Bronchial epithelial cell (primary cell): ENCODE measurements around the gene HES6. TPM values are rescaled to one million over a fixed set of nuclear protein-coding genes. Genes with fewer than 3 reads are reported as not detected.

Source experiments
- DNase-seq: peaks from one replicate; pipeline ENCODE4 v3.0.0-alpha.2; 2010; ENCODE audit warnings: low read depth
- FAIRE-seq: peaks from 2 replicates; lab custom pipeline; 2011; peaks lifted over from hg19 to GRCh38; lab: Jason Lieb, UNC
- H3K27me3 ChIP-seq: 2 replicates; pipeline ENCODE4 v1.5.1; 2011; ENCODE audit warnings: low read length; ENCODE audit not compliant: control insufficient read depth, insufficient read depth
- H3K36me3 ChIP-seq: 2 replicates; pipeline ENCODE4 v1.5.1; 2011; ENCODE audit warnings: low read length; ENCODE audit not compliant: control insufficient read depth, insufficient read depth
- H3K4me3 ChIP-seq: 2 replicates; pipeline ENCODE4 v1.5.1; 2011; ENCODE audit warnings: mild to moderate bottlenecking, low read depth, low read length, control low read depth
- CTCF ChIP-seq: IDR thresholded peaks from 2 replicates; pipeline ENCODE4 v1.5.1; 2011; ENCODE audit warnings: mild to moderate bottlenecking, moderate library complexity, low read length, control low read depth, inconsistent platforms; ENCODE audit not compliant: insufficient read depth, severe bottlenecking
- total RNA-seq: library from RNA; depleted of rRNA; stranded (reverse); fragments of >200 nt; gene quantifications from 2 replicates; pipeline ENCODE4 v1.2.1, GENCODE V29; 2014

The HES6 gene
- total RNA-seq, 1 donor from 2014 or later: 36.1 TPM

GRCh38 chr2:238286987-238287736 is 47.3 kb upstream of the HES6 start:
- Histone ChIP-seq H3K4me3 (peak overlapping the region; percentile 89), H3K36me3 (peaks cover 2% of the 10 kb centered on the region), H3K27me3 (no peaks in the 10 kb centered on the region)
- TF ChIP-seq CTCF: no peak
- DNase-seq (peak; percentile 8), FAIRE-seq (no peak)

- H3K27me3 ChIP-seq: no peaks in the 10 kb centered on the region
- H3K4me3 ChIP-seq: peak overlapping the region; percentile 89
- DNase-seq (peak; percentile 88), FAIRE-seq (no peak)
- H3K36me3 ChIP-seq: peaks cover 2% of the 10 kb centered on the region
- no peak for TF ChIP-seq CTCF
These were observed 46.7 kb upstream of the HES6 start for GRCh38 chr2:238286551-238286950.

GRCh38 chr2:238286095-238286494 is 46.3 kb upstream of the HES6 start:
- Histone ChIP-seq H3K4me3 (peak overlapping the region; percentile 6), H3K36me3 (peaks cover 2% of the 10 kb centered on the region), H3K27me3 (no peaks in the 10 kb centered on the region)
- TF ChIP-seq CTCF: no peak
- FAIRE-seq (no peak), DNase-seq (no peak)

GRCh38 chr2:238285653-238286082 is 45.8 kb upstream of the HES6 start:
- Histone ChIP-seq H3K36me3 (peaks cover 2% of the 10 kb centered on the region), H3K4me3 (peak overlapping the region; percentile 1), H3K27me3 (no peaks in the 10 kb centered on the region)
- FAIRE-seq (peak; percentile 90), DNase-seq (peak; percentile 97)
- no peak for TF ChIP-seq CTCF

GRCh38 chr2:238284802-238285515 is 45.1 kb upstream of the HES6 start:
- no peaks in the 10 kb centered on the region for H3K27me3 ChIP-seq
- no peak for FAIRE-seq
- no peak for DNase-seq
- no peak overlapping the region for H3K4me3 ChIP-seq
- H3K36me3 ChIP-seq: peaks cover 2% of the 10 kb centered on the region
- no peak for TF ChIP-seq CTCF
